Spleen (tissue), 7 donors: Measurements from ENCODE around the gene EXOSC5.

ENCODE experiments used
- CTCF ChIP-seq, 11 experiments: fragments of 200-600 bp in 7 of 11; fragments of 450-650 bp in 4 of 11; sonication (generic) in 4 of 11; IDR thresholded peaks in 8 of 11; conservative IDR thresholded peaks in 3 of 11; 1 replicate in 7 of 11; 2 replicates in 4 of 11; pipeline versions ENCODE4 v1.4.0 to v1.8.0; 2016 to 2021; ENCODE audit warnings: antibody characterized with exemption in 11 of 11, inconsistent platforms in 4 of 11, mild to moderate bottlenecking in 1 of 11
- POLR2A ChIP-seq, 3 donors: fragments of 450-650 bp; IDR thresholded peaks; one replicate each; pipeline ENCODE4 v1.5.1; 2017; ENCODE audit warnings: antibody characterized with exemption in 3 of 3, mild to moderate bottlenecking in 1 of 3
- donor health status: DM: no; HTN: no; CAD: no; lungs with moderate emphysema.
- donor health status: DM: no; HTN: no; CAD: no.
- donor health status: DM: no; HTN: no; CAD: no.

DNA sequence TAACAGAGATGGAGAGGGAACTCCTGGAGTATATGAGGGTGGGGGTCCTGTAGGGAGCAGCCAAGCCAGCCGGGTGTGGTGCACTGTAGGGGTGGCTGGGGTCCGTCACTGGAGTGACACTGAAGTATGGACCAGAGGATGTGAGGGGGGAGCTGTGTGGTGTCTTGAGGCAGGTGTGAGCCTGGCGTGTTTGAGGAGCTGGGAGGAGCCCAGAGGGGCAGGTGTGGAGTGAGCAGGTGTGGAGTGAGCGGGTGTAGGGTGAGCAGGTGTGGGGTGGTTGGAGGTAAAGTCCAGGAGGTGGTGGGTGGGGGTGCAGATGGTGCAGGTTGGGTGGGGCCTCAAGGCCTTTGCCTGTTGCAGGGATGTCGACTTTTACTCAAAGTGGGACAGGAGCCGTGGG, 24.2 kb upstream of the EXOSC5 start:
- TF ChIP-seq CTCF (IDR thresholded peaks at IDR 0.05 in 8 of 11, conservative IDR thresholded peaks at IDR 0.05 in 3 of 11) (no peak), POLR2A (IDR thresholded peaks at IDR 0.05) (no peak)
